ENCODE measurements around the gene PRKX. TPM values are rescaled to one million over a fixed set of nuclear protein-coding genes. Genes with fewer than 3 reads are reported as not detected.
"Not testable (repeated sequence)": the region's sequence is repeated elsewhere in the genome, so short reads cannot be mapped to it uniquely, and the experiment has no call there.

Gene PRKX
- total and polyA plus RNA-seq, 5 experiments from 2014 or later = 30.9 to 46.7 (median 38.8) TPM

DNA sequence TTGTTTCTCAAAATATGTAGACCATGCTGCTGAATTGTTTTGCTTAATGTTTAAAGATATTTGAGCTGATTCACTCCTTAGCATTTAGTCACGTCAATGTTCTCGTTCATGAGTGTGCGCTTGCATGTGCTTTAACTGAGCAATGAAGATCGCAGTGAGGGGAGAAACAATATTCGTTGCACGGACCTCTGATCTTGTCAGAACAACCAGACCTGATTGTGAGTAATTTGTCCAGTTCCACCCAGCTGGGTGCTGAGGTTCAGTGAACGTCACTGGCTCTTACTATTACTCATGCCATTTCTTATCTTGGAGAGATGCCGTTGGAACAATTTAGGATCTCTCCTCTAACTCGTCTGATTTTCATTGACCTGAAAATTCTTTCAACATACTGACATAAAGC lies 15.0 kb upstream of the PRKX start:
- H3K36me3 Mint-ChIP-seq = no peaks in the 10 kb centered on the region
- H3K27ac Mint-ChIP-seq = peak overlapping the region in 1 of 10 donors; percentile 29
- H3K9me3 Mint-ChIP-seq = no peaks in the 10 kb centered on the region

DNA sequence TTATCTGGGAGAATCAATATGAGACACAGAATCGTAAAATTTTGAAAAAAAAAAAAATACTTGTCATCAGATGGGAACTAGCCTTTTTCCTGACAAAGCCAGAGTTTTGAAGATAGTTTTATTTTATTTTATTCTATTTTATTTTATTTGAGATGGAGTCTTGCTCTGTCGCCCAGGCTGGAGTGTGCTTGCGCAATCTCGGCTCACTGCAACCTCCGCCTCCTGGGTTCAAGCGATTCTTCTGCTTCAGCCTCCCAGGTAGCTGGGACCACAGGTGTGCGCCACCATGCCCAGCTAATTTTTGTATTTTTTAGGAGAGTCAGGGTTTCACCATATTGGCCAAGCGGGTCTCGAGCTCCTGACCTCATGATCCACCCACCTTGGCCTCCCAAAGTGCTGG lies 10.0 kb upstream of the PRKX start:
- not testable (repeated sequence) for DNase-seq, ATAC-seq, H3K27ac Mint-ChIP-seq, H3K27me3 Mint-ChIP-seq, H3K4me1 Mint-ChIP-seq, H3K36me3 Mint-ChIP-seq, H3K9me3 Mint-ChIP-seq, H3K4me3 Mint-ChIP-seq
- POLR2A ChIA-PET = interaction anchor here (0.7 kb wide), 1 partner anchor 20 kb away, joined by 3 read pairs; no protein-coding TSS in a partner anchor

More for the DNA sequence above, 15.0 kb upstream of the PRKX start:
- H3K4me3 Mint-ChIP-seq = no peak overlapping the region
- ATAC-seq (no peak), DNase-seq (no peak)
- no peaks in the 10 kb centered on the region for H3K4me1 Mint-ChIP-seq
- POLR2A ChIA-PET = no interaction called here
- H3K27me3 Mint-ChIP-seq = no peaks in the 10 kb centered on the region

DNA sequence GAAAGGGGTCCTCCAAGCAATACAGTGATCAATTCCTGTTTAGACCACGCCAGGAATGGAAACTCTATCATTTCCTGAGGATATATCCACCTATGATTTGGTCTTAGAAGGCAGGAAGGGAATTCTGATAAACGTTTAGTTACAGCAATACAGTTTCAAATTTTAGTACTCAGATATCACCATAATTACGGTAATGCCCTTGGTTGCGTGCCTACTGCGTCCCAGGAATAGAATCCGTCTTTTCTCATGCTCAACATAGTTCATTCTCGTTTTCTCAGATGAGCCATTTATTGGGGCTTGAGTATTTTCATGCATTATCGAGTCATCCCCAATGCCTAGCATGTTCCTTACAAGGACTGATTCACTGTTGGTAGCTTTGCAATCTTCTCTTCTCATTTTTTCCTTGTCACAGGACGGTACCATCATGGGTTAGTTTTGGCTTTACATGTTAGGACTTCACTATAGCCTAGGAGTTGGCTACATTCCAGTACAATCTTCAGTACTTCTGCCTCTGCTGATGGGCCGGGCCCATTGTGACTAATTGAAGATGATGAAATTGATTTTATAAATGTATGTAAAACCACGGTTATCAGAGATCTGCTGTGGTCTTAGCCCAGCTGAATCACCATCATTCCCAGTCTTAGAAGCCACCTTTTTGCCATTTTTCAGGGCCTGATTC lies 4.4 kb upstream of the PRKX start:
- Mint-ChIP-seq H3K27ac (no peak overlapping the region), H3K27me3 (no peaks in the 10 kb centered on the region), H3K36me3 (no peaks in the 10 kb centered on the region), H3K4me3 (no peak overlapping the region), H3K4me1 (no peaks in the 10 kb centered on the region), H3K9me3 (peaks cover 0 to 2% (median 0%) of the 10 kb centered on the region in 9 donors)
- ATAC-seq (no peak), DNase-seq (no peak)
- POLR2A ChIA-PET = no interaction called here

DNA sequence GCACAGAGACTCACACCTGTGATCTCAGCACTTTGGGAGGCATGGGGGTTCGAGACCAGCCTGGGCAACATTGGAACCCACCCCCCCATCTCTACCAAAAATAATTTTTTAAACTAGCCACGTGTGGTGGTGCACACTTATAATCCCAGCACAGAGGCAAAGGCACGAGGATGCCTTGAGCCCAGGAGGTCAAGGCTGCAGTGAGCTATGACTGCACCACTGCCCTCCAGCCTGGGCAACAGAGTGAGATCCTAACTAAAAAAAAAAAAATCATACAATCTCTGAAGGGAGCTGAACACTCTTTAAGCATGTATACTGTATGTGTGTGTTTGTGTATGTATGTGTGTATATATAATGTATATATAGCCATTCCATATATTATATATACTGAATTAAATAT lies 2.5 kb upstream of the PRKX start:
- Mint-ChIP-seq H3K36me3 (no peaks in the 10 kb centered on the region), H3K9me3 (peaks cover 0 to 2% (median 0%) of the 10 kb centered on the region in 9 donors), H3K4me3 (peak overlapping the region in 3 of 10 donors; percentile 20 to 51 (median 22)), H3K4me1 (peaks cover 3 to 14% (median 10%) of the 10 kb centered on the region in 4 donors), H3K27ac (peak overlapping the region in 1 of 10 donors; percentile 36), H3K27me3 (no peaks in the 10 kb centered on the region)
- ATAC-seq = no peak
- POLR2A ChIA-PET = no interaction called here
- DNase-seq = no peak

DNA sequence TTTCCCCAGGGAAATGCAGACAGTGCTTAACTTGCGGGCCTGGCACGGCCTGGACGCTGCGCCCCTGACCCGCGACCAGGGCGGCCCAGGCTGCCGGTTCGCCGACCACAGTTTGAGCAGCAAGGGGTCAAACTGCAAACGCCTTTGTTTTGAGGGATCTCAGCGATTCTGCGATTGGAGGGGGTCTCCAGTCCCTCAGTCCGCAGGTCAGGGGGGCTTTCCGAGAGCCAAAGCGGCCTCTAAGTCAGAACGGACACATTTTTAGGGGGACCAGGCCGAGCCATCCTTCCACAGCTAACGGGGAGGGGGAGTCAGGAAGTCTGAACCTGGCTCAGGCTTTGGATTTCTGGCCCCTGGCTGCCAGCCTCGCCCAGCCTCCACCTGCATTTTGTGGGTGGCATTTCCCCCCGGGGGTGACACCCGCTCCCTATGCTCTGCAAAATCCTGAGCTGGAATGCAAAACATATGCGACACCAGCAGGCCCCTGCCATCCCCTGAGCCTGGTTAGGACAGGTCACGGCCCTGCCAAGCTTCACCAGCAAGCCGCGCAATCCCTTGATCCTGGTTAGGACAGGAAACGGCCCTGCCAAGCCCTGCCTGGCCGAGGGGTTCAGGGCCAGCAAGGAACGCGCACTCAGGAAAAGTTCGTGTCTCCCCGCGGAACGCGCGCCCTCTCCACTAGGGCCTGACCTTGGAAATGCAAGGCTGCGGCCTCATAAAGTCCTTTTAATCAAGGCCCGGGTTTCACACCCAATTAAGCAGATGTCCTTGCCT lies 1.4 kb upstream of the PRKX start:
- ATAC-seq, H3K27me3 Mint-ChIP-seq, DNase-seq, H3K36me3 Mint-ChIP-seq, H3K9me3 Mint-ChIP-seq: not testable (repeated sequence)
- Mint-ChIP-seq H3K27ac (peak overlapping the region in 1 of 10 donors; percentile 2), H3K4me1 (peaks cover 3 to 19% (median 16%) of the 10 kb centered on the region in 4 donors), H3K4me3 (peak overlapping the region in 4 of 10 donors; percentile 45 to 94 (median 74))
- POLR2A ChIA-PET = interaction anchor here (2.1 kb wide), 1 partner anchor 15 kb away, joined by 12 read pairs; no protein-coding TSS in a partner anchor

DNA sequence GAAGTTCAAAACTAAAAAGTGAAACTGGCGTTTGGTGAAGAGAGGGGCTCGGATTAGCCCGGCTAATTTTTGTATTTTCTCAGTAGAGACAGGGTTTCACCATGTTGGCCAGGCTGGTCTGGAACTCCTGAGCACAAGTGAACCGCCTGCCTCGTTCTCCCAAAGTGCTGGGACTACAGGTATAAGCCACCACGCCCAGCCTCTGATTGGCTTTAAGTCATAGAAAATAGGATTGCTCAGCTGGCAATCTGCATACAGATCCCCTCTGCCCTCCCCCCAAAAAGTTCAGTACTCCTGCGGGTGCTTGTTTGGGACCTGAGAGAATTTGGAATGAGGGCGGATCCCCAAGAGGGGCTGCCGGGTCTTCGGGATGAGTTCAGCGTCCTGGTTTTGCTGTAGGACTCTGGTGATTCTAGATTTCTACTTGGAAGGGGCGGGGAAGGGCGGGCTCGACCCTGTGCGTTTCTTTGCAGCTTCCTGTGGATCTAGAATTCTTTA lies 537 bp upstream of the PRKX start:
- Mint-ChIP-seq H3K27me3 (no peaks in the 10 kb centered on the region), H3K4me1 (peaks cover 3 to 25% (median 18%) of the 10 kb centered on the region in 4 donors), H3K9me3 (peaks cover 0 to 2% (median 0%) of the 10 kb centered on the region in 9 donors), H3K4me3 (peak overlapping the region; percentile 64 to 97 (median 85)), H3K27ac (peak overlapping the region in 9 of 10 donors; percentile 68 to 95 (median 88)), H3K36me3 (no peaks in the 10 kb centered on the region)
- POLR2A ChIA-PET = interaction anchor here (0.7 to 2.1 kb wide), 4 partner anchors 14 to 62 kb away, joined by 3 to 12 read pairs (median 4); no protein-coding TSS in a partner anchor
- no peak for DNase-seq
- no peak for ATAC-seq

DNA sequence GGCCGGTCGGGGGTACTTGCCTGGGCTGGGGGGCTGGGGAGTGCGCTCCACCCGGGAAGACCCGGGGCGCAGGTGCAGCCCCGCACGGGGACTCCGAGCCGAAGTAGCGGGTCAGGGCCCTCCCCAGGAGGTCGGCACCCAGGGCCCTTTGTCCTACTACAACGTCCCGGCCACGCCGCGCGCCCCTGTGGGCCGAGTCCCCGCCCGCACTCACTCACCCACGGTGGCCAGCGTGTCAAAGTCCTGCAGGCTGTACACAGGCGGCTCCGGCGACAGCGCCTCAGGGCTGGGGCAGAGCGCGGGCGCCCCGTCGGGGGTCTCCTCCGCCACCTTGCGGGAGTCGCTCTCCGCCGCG lies 602 bp downstream of the PRKX start:
- Mint-ChIP-seq H3K9me3 (peaks cover 0 to 2% (median 0%) of the 10 kb centered on the region in 9 donors), H3K27me3 (no peaks in the 10 kb centered on the region), H3K4me1 (peaks cover 3 to 36% (median 24%) of the 10 kb centered on the region in 4 donors), H3K4me3 (peak overlapping the region in 9 of 10 donors; percentile 90 to 98 (median 96)), H3K36me3 (no peaks in the 10 kb centered on the region), H3K27ac (peak overlapping the region in 2 of 10 donors; percentile 91 to 92)
- DNase-seq = peak in 1 of 10 donors; percentile 31
- POLR2A ChIA-PET = interaction anchor here (1.3 to 2.3 kb wide), 3 partner anchors 12 to 61 kb away, joined by 4 to 15 read pairs (median 12); no protein-coding TSS in a partner anchor
- ATAC-seq = peak; percentile 3 to 12

DNA sequence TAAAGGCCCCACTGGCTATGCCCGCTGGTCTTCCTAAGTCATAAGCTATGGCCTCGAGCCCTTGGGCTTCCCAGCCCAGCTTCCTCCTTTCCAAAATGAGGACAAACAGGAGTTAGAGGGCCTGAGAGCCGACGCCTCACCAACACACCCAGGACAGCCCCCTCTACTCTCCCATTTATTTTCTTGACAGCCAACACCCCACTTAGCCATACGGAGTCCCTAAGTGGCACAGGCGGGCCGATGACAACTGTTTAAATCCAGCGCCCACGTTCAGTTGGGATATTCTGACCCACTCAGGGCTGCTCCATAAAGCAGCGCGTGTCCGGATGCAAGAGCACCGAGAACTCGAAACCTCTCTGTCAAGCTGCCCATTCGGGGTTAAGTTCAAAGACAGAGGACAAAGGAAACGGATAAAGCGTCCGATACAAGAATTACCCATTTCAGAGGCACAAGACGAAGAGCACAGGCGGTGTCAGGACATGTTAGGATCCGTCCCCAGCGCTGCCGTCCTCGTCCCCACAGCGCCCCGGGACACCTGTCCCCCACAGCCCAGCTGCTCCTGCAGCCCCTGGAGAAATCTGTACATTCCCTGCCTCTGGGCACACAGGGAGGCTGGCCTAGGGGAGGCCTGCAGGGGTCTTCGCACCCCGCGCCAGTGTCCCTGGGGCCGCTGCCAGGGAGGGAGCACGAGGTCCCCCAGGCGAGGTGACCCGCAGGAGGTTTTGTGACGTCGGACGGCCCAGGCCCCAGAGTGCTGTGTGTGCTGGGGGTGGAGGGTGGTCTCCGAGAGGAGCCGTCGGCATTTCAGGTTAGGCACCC lies 1.2 kb downstream of the PRKX start:
- Mint-ChIP-seq H3K4me3 (peak overlapping the region; percentile 90 to 98 (median 96)), H3K27ac (peak overlapping the region; percentile 91 to 96 (median 93)), H3K4me1 (peaks cover 3 to 41% (median 28%) of the 10 kb centered on the region in 4 donors), H3K9me3 (peaks cover 0 to 2% (median 0%) of the 10 kb centered on the region in 9 donors), H3K27me3 (no peaks in the 10 kb centered on the region), H3K36me3 (no peaks in the 10 kb centered on the region)
- POLR2A ChIA-PET = interaction anchor here (2.3 kb wide), 1 partner anchor 12 kb away, joined by 15 read pairs; no protein-coding TSS in a partner anchor
- DNase-seq (peak in 3 of 10 donors; percentile 4 to 32 (median 18)), ATAC-seq (no peak)

DNA sequence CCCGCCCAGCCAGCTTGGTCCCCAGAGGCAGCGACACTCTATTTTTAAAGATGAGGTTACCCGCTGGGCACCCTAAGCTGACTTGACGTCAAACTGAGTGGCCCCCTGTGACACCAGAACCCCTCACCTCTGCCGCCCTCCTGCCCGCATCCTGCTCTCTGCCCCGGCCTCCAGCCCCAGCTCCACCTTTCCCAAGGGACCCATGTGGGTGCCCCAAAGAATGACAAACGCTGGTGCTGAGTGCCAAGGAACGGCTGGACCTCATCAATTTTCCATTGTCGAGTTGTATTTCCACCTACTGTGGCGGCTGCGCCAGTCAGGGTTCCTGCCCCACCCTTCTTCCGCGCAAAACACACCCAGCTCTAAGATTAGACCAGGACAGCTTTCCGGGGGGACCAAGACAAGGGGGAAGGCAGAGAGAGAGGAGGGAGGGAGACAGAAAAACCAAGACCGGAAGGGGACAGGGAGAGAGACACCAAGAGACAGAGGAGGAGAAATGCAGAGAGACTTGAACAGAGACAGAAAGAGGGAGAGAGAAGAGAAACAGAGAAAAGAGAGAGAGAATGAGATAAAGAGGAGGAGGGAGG lies 2.0 kb downstream of the PRKX start:
- DNase-seq = peak in 2 of 10 donors; percentile 5 to 24
- POLR2A ChIA-PET = interaction anchor here (2.3 kb wide), 1 partner anchor 11 kb away, joined by 15 read pairs; no protein-coding TSS in a partner anchor
- H3K9me3 Mint-ChIP-seq = no peaks in the 10 kb centered on the region
- no peaks in the 10 kb centered on the region for H3K27me3 Mint-ChIP-seq
- no peak for ATAC-seq
- H3K36me3 Mint-ChIP-seq = no peaks in the 10 kb centered on the region
- H3K4me3 Mint-ChIP-seq = peak overlapping the region; percentile 90 to 98 (median 96)
- H3K4me1 Mint-ChIP-seq = peaks cover 5 to 49% (median 34%) of the 10 kb centered on the region in 4 donors
- H3K27ac Mint-ChIP-seq = peak overlapping the region; percentile 72 to 95 (median 92)

DNA sequence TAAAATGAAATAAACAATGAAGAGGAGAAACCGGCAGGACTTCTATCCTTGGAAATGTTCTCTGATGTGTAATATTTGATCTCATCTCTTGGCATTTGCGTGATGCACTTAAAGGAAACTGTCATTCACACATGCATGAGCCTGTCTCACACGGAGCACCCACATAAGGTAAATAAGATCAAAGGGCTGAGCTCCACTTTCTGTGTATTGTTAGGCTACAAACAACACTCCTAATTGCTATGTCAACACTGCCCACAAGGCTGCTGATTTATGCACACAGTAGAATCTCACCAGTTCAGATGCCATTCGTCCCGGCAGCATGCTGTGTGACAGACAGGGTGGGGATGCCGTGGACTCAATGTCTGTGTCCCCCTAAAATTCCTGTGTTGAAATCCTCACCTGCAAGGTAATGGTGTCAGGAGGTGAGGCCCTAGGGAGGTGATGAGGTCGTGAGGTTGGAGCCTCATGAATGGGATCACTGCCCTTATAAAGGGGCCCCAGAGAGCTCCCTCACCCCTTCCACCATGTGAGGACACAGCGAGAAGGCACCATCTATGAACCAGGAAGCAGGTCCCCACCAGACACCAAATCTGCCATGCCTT lies 5.7 kb downstream of the PRKX start:
- H3K27me3 Mint-ChIP-seq, H3K36me3 Mint-ChIP-seq, POLR2A ChIA-PET, H3K9me3 Mint-ChIP-seq: not testable (repeated sequence)
- peak; percentile 41 to 73 for ATAC-seq
- peak overlapping the region in 8 of 10 donors; percentile 33 to 90 (median 70) for H3K27ac Mint-ChIP-seq
- peak overlapping the region in 9 of 10 donors; percentile 6 to 66 (median 41) for H3K4me3 Mint-ChIP-seq
- peak in 3 of 10 donors; percentile 10 to 31 (median 11) for DNase-seq
- H3K4me1 Mint-ChIP-seq = peaks cover 6 to 76% (median 48%) of the 10 kb centered on the region in 4 donors

DNA sequence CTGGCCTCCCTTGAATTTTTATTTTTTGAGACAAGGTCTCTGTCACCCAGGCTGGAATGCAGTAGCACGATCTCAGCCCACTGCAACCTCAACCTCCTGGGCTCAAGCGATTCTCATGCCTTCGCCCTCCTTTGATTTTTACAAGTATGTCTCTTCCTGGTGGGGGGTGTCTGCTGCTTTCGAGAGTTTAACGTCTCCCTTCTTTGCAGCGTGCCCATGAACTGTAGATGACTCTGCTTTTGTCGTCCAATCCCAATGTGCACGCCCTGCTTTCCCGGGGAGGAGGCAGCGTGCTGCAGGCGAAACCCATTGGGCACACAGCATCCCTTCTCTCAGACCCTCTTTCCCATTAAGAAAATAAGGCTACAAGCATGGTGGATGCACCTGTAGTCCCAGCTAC lies 7.0 kb downstream of the PRKX start:
- ATAC-seq = peak in 1 of 2 donors; percentile 43
- POLR2A ChIA-PET = no interaction called here
- H3K36me3 Mint-ChIP-seq = no peaks in the 10 kb centered on the region
- no peaks in the 10 kb centered on the region for H3K9me3 Mint-ChIP-seq
- peak overlapping the region in 8 of 10 donors; percentile 6 to 77 (median 70) for H3K4me3 Mint-ChIP-seq
- peak in 1 of 10 donors; percentile 17 for DNase-seq
- H3K27me3 Mint-ChIP-seq = no peaks in the 10 kb centered on the region
- H3K4me1 Mint-ChIP-seq = peaks cover 6 to 77% (median 50%) of the 10 kb centered on the region in 4 donors
- peak overlapping the region; percentile 60 to 88 (median 77) for H3K27ac Mint-ChIP-seq
